Hippocampal formation (tissue), 2 donors: ENCODE data around the gene CLTA.
"Not testable (repeated sequence)": the region's sequence is repeated elsewhere in the genome, so short reads cannot be mapped to it uniquely, and the experiment has no call there.

Experiments used
- DNase-seq, 2 donors: peaks; one replicate each; lab custom pipeline; 2025; lab: John Stamatoyannopoulos, UW

Gene CLTA

GRCh38 chr9:36239675-36240074 is 49.0 kb downstream of the CLTA start:
- DNase-seq, result not testable (repeated sequence)

DNA sequence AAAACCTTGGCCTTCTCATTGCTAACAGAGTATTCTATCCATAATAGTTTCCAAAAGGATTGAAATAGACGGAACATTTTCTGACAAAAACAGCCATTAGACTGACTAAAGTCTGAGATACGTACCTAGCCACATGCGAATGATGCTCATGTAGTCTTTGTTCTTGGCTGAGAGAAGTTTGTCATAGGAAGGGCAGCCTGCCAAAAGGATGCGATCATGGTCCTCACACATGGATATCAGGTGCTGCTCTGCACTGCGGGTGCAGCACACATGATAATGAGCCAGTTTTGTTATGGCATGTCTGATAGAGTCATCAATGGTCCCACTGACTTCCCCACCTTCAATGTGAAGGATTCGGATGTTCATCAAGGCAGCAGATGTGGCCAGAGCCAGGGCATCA is 55.2 kb downstream of the CLTA start:
- DNase-seq, result no peak

GRCh38 chr9:36247356-36247755 is 56.6 kb downstream of the CLTA start:
- no peak for DNase-seq

GRCh38 chr9:36248061-36248460 is 57.3 kb downstream of the CLTA start:
- DNase-seq, result peak in 1 of 2 donors; percentile 35

- no peak for DNase-seq
Measured at GRCh38 chr9:36249189-36249588, 58.5 kb downstream of the CLTA start.

DNA sequence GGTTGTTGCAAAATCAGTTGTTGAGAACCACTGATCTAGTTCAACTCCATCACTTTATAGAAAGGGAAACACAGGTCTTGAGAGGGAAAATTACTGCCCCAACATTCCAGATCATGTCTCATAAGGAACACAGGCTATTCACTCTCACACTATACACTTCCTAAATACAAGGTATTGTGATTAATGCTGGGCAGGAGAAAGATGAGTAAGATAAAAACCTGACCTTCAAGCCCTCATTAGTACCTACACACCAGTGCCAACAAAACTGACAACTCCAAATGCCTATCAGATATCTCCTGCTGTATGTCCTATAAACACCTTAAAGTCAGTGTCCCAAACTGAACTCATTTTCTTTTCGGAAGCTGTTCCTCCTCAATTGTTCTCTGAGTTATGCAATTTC is 59.4 kb downstream of the CLTA start:
- no peak for DNase-seq

DNA sequence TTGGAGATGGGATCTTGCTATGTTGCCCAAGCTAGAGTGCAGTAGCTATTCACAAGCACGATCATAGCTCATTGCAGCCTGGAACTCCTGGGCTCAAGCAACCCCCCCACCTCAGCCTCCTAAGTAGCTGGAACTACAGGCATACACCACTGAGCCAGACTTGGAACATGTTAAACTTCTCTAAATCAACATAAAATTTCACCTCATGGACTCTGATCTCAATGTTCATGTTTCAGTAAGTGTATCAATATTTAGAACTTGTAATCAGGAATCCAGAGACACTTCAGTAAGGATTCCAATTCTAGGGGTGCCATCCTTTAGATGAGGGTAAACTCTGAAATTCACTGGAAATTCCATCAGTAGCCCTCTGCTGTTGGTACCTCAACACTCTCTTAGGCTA is 60.7 kb downstream of the CLTA start:
- no peak for DNase-seq

DNA sequence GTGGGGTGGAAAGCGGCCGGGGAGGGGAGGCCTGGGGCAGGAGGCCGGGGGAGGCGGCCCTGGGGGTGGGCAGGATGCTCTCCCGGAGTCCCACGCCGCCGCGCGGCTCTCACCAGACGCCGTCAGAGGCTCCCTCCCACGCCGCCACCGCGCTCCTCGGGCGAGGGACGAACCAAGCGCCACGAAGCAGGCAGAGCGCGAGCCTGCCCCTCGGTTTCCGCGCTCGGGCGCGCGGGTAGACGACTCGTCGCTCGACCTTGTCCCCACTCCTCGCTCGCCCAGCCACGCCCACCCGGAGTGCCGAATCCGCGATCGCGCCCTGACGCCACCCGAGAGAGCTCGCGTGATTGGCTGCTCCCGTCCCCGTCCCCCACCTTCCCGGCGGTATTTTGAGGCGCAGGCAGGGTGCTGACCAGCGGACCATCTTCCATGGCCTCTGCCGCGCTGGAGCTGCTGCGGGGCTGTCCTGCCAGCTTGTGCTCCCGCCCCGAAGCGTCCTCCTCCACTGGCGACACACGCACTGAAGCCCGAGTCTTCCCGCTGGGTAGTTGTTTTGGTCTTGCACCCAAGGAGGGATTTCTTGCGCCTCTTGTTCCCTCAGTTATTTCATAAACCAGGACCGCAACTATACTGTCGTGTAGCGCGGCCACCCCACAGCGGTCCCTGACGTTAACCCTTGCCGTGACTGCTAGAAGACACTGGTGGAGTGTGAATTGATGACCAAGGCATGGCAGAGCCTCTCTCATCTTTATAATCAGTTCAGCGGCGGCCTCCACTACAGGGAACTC is 67.7 kb downstream of the CLTA start, which contains the start of gene GNE:
TSS of gene GNE (minus strand) at position 241 of the 788 bp plus-strand sequence. CDS start 9,093 bp downstream, outside the sequence.
- DNase-seq, result peak; percentile 96 to 98

DNA sequence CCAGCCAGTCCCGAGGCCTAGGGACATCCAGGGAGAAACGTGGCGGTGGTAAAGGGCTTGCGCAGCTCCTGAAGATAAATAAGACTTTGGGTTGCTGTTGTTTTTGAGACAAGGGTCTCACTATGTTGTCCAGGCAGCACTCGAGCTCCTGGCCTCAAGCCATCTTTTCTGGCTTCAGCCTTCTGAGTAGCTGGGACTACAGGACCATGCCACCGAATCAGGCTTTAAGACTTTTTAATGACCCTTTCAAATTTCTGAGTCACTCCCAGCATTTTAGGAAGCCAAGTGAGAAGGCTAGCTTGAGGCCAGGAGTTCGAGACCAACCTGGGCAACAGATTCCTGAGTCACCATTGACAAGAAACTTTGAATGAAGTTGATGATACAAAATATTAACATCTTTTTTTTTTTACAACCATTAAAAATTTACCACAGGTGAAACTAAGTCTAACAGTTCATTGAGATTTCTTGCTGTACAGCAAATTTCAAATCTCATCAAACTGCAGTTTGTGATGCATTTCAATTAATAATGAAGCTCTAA is 68.3 kb downstream of the CLTA start:
- no peak for DNase-seq
